HepG2 (cell line): Measurements from ENCODE around the gene RAC3. TPM values are rescaled to one million over a fixed set of nuclear protein-coding genes. Genes with fewer than 3 reads are reported as not detected.
A peak's percentile ranks its signal among the peaks of the same experiment; 100 is the strongest.

Experiments
- ARID5B ChIP-seq: IDR thresholded peaks from 2 replicates; pipeline ENCODE4 v1.4.0; 2020; ENCODE audit warnings: mild to moderate bottlenecking, missing genetic modification reagents
- ASH2L ChIP-seq: fragments of 300-600, 200-600 bp; sonication (generic); IDR thresholded peaks from 2 replicates; pipeline ENCODE4 v1.7.0; 2017; ENCODE audit warnings: low read depth, mild to moderate bottlenecking, moderate library complexity, mixed read lengths, low read length; ENCODE audit not compliant: insufficient read length
- EHMT2 ChIP-seq: fragments of 200-600 bp; sonication (generic); IDR thresholded peaks from 2 replicates; pipeline ENCODE4 v1.7.0; 2017; ENCODE audit warnings: antibody characterized with exemption, low read depth, low read length, borderline replicate concordance
- HHEX ChIP-seq: IDR thresholded peaks from 2 replicates; pipeline ENCODE4 v1.6.1; 2016; ENCODE audit warnings: control low read depth
- TFAP4 ChIP-seq: sonication (generic); IDR thresholded peaks from 2 replicates; pipeline ENCODE4 v1.6.1; 2016; ENCODE audit warnings: low read depth, borderline replicate concordance
- ZBED4 ChIP-seq: sonication (generic); formaldehyde crosslinking; IDR thresholded peaks from 2 replicates; pipeline ENCODE4 v1.4.0; 2020; ENCODE audit warnings: missing genetic modification reagents, borderline replicate concordance
- ZBTB20 ChIP-seq: sonication (generic); formaldehyde crosslinking; IDR thresholded peaks from 2 replicates; pipeline ENCODE4 v1.8.1; 2023; ENCODE audit warnings: missing genetic modification reagents, low read depth, mild to moderate bottlenecking, borderline replicate concordance
- ZBTB33 ChIP-seq: sonication (generic); formaldehyde crosslinking; IDR thresholded peaks from 2 replicates; pipeline ENCODE4 v1.4.0; 2020; ENCODE audit warnings: missing genetic modification reagents
- ZNF20 ChIP-seq: sonication (generic); formaldehyde crosslinking; IDR thresholded peaks from 2 replicates; pipeline ENCODE4 v1.4.0; 2020; ENCODE audit warnings: mild to moderate bottlenecking, moderate library complexity, missing genetic modification reagents
- ZNF225 ChIP-seq: sonication (generic); formaldehyde crosslinking; IDR thresholded peaks from 2 replicates; pipeline ENCODE4 v1.4.0; 2020; ENCODE audit warnings: mild to moderate bottlenecking, missing genetic modification reagents
- ZNF280B ChIP-seq: sonication (generic); formaldehyde crosslinking; IDR thresholded peaks from 2 replicates; pipeline ENCODE4 v1.5.0; 2020; ENCODE audit warnings: missing genetic modification reagents, mild to moderate bottlenecking, borderline replicate concordance
- ZNF691 ChIP-seq: sonication (generic); formaldehyde crosslinking; IDR thresholded peaks from 2 replicates; pipeline ENCODE4 v1.4.0; 2020; ENCODE audit warnings: missing genetic modification reagents, low read depth, mild to moderate bottlenecking, borderline replicate concordance
- polyA plus RNA-seq, 8 experiments: library from polyadenylated mRNA; depleted of rRNA in 3 of 8; stranded (reverse) in 7 of 8; unstranded in 1 of 8; fragments of >200 nt; fragmentation: Illumina TruSeq in 4 of 8; extraction: Trizol in 4 of 8; gene quantifications; 2 replicates each; pipeline versions ENCODE4 v1.2.1 to v1.2.3, GENCODE V29; 2011 to 2016; ENCODE audit warnings: low read depth in 4 of 8, missing spikeins in 1 of 8, mixed read lengths in 1 of 8; ENCODE audit not compliant: insufficient read depth in 1 of 8
- total RNA-seq, 5 experiments: library from RNA; depleted of rRNA; stranded (reverse); fragments of >200 nt; fragmentation: Illumina TruSeq; extraction: Trizol; gene quantifications; 2 replicates each; pipeline ENCODE4 v1.2.3, GENCODE V29; 2016; ENCODE audit warnings: low read depth in 1 of 5

Gene RAC3
- total and polyA plus RNA-seq, 2 of the 13 experiments (the other 11 are each of a cell fraction or from before 2014, with no cell fraction given): 10.5 to 21.3 TPM

GRCh38 chr17:82000803-82001570 lies 30.5 kb upstream of the RAC3 start (continued):
- TF ChIP-seq ZBTB33 (CRISPR knock-in tag) (peak; percentile 83), ZNF691 (CRISPR knock-in tag) (peak; percentile 82; the same call in 1 of the 2 replicates), ARID5B (CRISPR knock-in tag) (peak; percentile 96), EHMT2 (no peak), ZNF280B (CRISPR knock-in tag) (no peak), ZBTB20 (peak; percentile 61; the same call in 1 of the 2 replicates), ZNF225 (CRISPR knock-in tag) (peak; percentile 56; the same call in 1 of the 2 replicates), ZNF20 (0 out of 2 replicates have a peak, but pooled peaks have one; percentile 83), ASH2L (peak; percentile 34), TFAP4 (peak; percentile 96; the same call in 1 of the 2 replicates), ZBED4 (CRISPR knock-in tag) (peak; percentile 81; the same call in 1 of the 2 replicates), HHEX (CRISPR knock-in tag) (0 out of 2 replicates have a peak, but pooled peaks have one; percentile 50)
